Endometrial microvascular endothelial cells (primary cell): ENCODE data around the gene GLDC. TPM values are rescaled to one million over a fixed set of nuclear protein-coding genes. Genes with fewer than 3 reads are reported as not detected.
"Not testable (repeated sequence)": the region's sequence is repeated elsewhere in the genome, so short reads cannot be mapped to it uniquely, and the experiment has no call there.

ENCODE experiments used
- in situ Hi-C: cut with HindIII; loops from 2 replicates; pipeline ENCODE4 v1.10.0; 2017; ENCODE audit warnings: low sequenced_read_pairs, low pct_unique_long_range_greater_than_20kb; ENCODE audit errors: inconsistent ontology term
- total RNA-seq: library from RNA; depleted of rRNA; stranded (reverse); fragments of >200 nt; gene quantifications from one replicate; pipeline ENCODE4 v1.2.3, GENCODE V29; 2015; ENCODE audit errors: inconsistent ontology term

GLDC gene
- total RNA-seq: 1.0 TPM

- in situ Hi-C loops: no loop called here
These were observed at the start of gene GLDC for GRCh38 chr9:6645355-6646292. TSS of gene GLDC (minus strand) at chr9:6645729. CDS start at chr9:6645499, 230 bp downstream.

- in situ Hi-C loops: no loop called here
These were observed 47.4 kb upstream of the GLDC start for GRCh38 chr9:6692881-6693361.

GRCh38 chr9:6692433-6692832, 46.9 kb upstream of the GLDC start:
- in situ Hi-C loops: no loop called here

GRCh38 chr9:6690675-6691070, 45.1 kb upstream of the GLDC start:
- in situ Hi-C loops: not testable (repeated sequence)

- in situ Hi-C loops: no loop called here
These were observed 44.6 kb upstream of the GLDC start for GRCh38 chr9:6689893-6690674.

GRCh38 chr9:6687180-6687579, 41.7 kb upstream of the GLDC start:
- in situ Hi-C loops: no loop called here

- in situ Hi-C loops: no loop called here
These were observed 40.9 kb upstream of the GLDC start for GRCh38 chr9:6686396-6686795.

- in situ Hi-C loops: no loop called here
These were observed 36.5 kb upstream of the GLDC start for GRCh38 chr9:6681957-6682501.

GRCh38 chr9:6681147-6681956, 35.8 kb upstream of the GLDC start:
- in situ Hi-C loops: no loop called here

- in situ Hi-C loops: no loop called here
These were observed 35.2 kb upstream of the GLDC start for GRCh38 chr9:6680797-6681146.

GRCh38 chr9:6677803-6678202, 32.3 kb upstream of the GLDC start:
- in situ Hi-C loops: no loop called here

GRCh38 chr9:6676254-6676921, 30.9 kb upstream of the GLDC start:
- in situ Hi-C loops: no loop called here

- in situ Hi-C loops: no loop called here
These were observed 29.7 kb upstream of the GLDC start for GRCh38 chr9:6675268-6675667.

- in situ Hi-C loops: no loop called here
These were observed 27.9 kb upstream of the GLDC start for GRCh38 chr9:6673326-6674025.

GRCh38 chr9:6672118-6672517, 26.6 kb upstream of the GLDC start:
- in situ Hi-C loops: no loop called here

GRCh38 chr9:6671416-6671815, 25.9 kb upstream of the GLDC start:
- in situ Hi-C loops: no loop called here

GRCh38 chr9:6669881-6670280, 24.4 kb upstream of the GLDC start:
- in situ Hi-C loops: no loop called here
